Neuronal stem cell (in vitro differentiated cells): ENCODE results near the gene POU4F1.
A peak's percentile ranks its signal among the peaks of the same experiment; 100 is the strongest.

ENCODE experiments used
- DNase-seq: peaks from one replicate; pipeline ENCODE4 v3.0.0-alpha.2; 2013; ENCODE audit warnings: low spot score
- H2AFZ ChIP-seq: one replicate; pipeline ENCODE4 v1.6.1; 2013; ENCODE audit warnings: mild to moderate bottlenecking, low read length, inconsistent platforms
- H2AK5ac ChIP-seq: 2 replicates; pipeline ENCODE4 v1.6.1; 2013; ENCODE audit warnings: low read depth, mild to moderate bottlenecking, inconsistent platforms, low read length, moderate library complexity, mixed read lengths
- H2BK120ac ChIP-seq: 2 replicates; pipeline ENCODE4 v1.6.1; 2013; ENCODE audit warnings: low read depth, mild to moderate bottlenecking, inconsistent platforms, low read length, moderate library complexity, mixed read lengths
- H2BK12ac ChIP-seq: one replicate; pipeline ENCODE4 v1.6.1; 2013; ENCODE audit warnings: low read length, inconsistent platforms
- H2BK15ac ChIP-seq: 2 replicates; pipeline ENCODE4 v1.6.1; 2013; ENCODE audit warnings: mild to moderate bottlenecking, low read length, inconsistent platforms, mixed read lengths
- H2BK5ac ChIP-seq: one replicate; pipeline ENCODE4 v1.6.1; 2013; ENCODE audit warnings: inconsistent platforms, mild to moderate bottlenecking, low read length, moderate library complexity
- H3K14ac ChIP-seq: one replicate; pipeline ENCODE4 v1.6.1; 2013; ENCODE audit warnings: low read length, inconsistent platforms
- H3K18ac ChIP-seq: 2 replicates; pipeline ENCODE4 v1.6.1; 2013; ENCODE audit warnings: low read length, inconsistent platforms
- H3K23ac ChIP-seq: 2 replicates; pipeline ENCODE4 v1.6.1; 2013; ENCODE audit warnings: low read depth, mild to moderate bottlenecking, mixed read lengths, low read length, inconsistent platforms; ENCODE audit not compliant: poor library complexity
- H3K27ac ChIP-seq: replicated peaks from 3 replicates; pipeline ENCODE4 v1.5.1; 2013; ENCODE audit warnings: low read length, inconsistent platforms
- H3K27me3 ChIP-seq, 3 experiments: 2 replicates each; pipeline ENCODE4 v1.6.1; 2013; ENCODE audit warnings: low read length in 3 of 3, mild to moderate bottlenecking in 2 of 3, inconsistent platforms in 1 of 3, low read depth in 1 of 3, mixed read lengths in 1 of 3, moderate library complexity in 1 of 3; ENCODE audit not compliant: control insufficient read depth in 3 of 3, insufficient read depth in 3 of 3
- H3K36me3 ChIP-seq, 2 donors: replicated peaks in 1 of 2; 2 replicates each; pipeline ENCODE4 v1.6.1; 2013; ENCODE audit warnings: low read length in 2 of 2; ENCODE audit not compliant: control insufficient read depth in 2 of 2, insufficient read depth in 2 of 2
- H3K4ac ChIP-seq: 2 replicates; pipeline ENCODE4 v1.6.1; 2013; ENCODE audit warnings: inconsistent platforms, mild to moderate bottlenecking, low read length, moderate library complexity
- H3K4me1 ChIP-seq, 2 donors: 1 replicate in 1 of 2; 2 replicates in 1 of 2; pipeline ENCODE4 v1.6.1; 2013; ENCODE audit warnings: low read length in 2 of 2, low read depth in 1 of 2; ENCODE audit not compliant: control insufficient read depth in 2 of 2, insufficient read depth in 1 of 2
- H3K4me2 ChIP-seq: one replicate; pipeline ENCODE4 v1.6.1; 2013; ENCODE audit warnings: mild to moderate bottlenecking, low read length, inconsistent platforms; ENCODE audit not compliant: insufficient read depth, poor library complexity, severe bottlenecking
- H3K4me3 ChIP-seq, 2 donors: 2 replicates each; pipeline ENCODE4 v1.5.1; 2013; ENCODE audit warnings: low read length in 2 of 2, mild to moderate bottlenecking in 2 of 2, inconsistent platforms in 1 of 2, moderate library complexity in 1 of 2
- H3K79me1 ChIP-seq: one replicate; pipeline ENCODE4 v1.6.1; 2013; ENCODE audit warnings: low read depth, mild to moderate bottlenecking, inconsistent platforms, low read length, moderate library complexity
- H3K9ac ChIP-seq: one replicate; pipeline ENCODE4 v1.6.1; 2013; ENCODE audit warnings: mild to moderate bottlenecking, low read depth, low read length, inconsistent platforms; ENCODE audit not compliant: poor library complexity
- H3K9me3 ChIP-seq, 2 donors: replicated peaks in 1 of 2; 2 replicates each; pipeline versions ENCODE3 to v1.6.1; 2013; ENCODE audit warnings: low read length in 2 of 2, mild to moderate bottlenecking in 2 of 2, inconsistent platforms in 1 of 2, low read depth in 1 of 2, mixed read lengths in 1 of 2, moderate library complexity in 1 of 2; ENCODE audit not compliant: control insufficient read depth in 2 of 2, insufficient read depth in 1 of 2
- H4K8ac ChIP-seq: one replicate; pipeline ENCODE4 v1.6.1; 2013; ENCODE audit warnings: low read depth, mild to moderate bottlenecking, inconsistent platforms, low read length, moderate library complexity
- H4K91ac ChIP-seq: one replicate; pipeline ENCODE4 v1.6.1; 2013; ENCODE audit warnings: low read length, low read depth, mild to moderate bottlenecking, inconsistent platforms; ENCODE audit not compliant: poor library complexity
- WGBS, 2 donors: extraction: QIAGEN DNeasy Blood & Tissue Kit; methylation state at CpG; one replicate each; pipeline ENCODE4 v1.1.7; 2013; ENCODE audit warnings: missing lambda C conversion rate in 2 of 2, mixed read lengths in 1 of 2; ENCODE audit not compliant: insufficient read length in 2 of 2, insufficient replicate concordance in 1 of 2; ENCODE audit errors: extremely low coverage in 2 of 2; 5-methylcytosine and 5-hydroxymethylcytosine counted together

POU4F1 gene

DNA sequence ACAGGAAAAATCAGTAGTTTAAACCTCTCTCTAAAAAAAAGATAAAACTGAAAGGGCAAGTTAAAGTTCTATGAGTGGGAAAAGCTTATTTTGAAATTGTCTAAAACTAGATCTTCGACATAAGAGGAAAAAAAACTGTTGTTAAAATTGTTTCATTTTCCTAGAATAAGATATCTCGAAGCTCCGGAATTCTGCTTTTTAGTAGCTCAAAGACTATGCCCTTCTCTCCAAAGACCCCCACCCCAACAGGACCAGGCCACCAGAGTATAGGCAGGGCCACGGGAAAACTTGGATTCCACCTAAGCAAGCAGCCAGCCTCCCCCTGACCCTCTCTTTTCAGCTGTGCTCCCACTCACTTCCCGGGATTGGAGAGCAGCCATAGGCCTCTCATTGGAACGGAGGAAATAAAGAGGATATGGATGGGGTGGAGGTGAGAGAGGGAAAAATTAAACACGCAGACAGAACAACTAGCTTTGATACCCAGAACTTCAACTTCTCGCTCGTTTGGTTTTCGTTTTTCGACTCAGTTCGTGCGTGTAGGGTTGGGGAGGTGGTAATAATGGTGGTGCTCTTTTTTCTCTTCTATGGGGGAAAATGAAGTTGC, 3.0 kb downstream of the POU4F1 start:
- H4K91ac ChIP-seq, result no peak overlapping the region
- no peak overlapping the region for H3K27ac ChIP-seq
- H3K27me3 ChIP-seq, result peaks cover 54 to 96% (median 88%) of the 10 kb centered on the region in 3 experiments
- H3K23ac ChIP-seq, result no peak overlapping the region
- H2BK15ac ChIP-seq, result no peak overlapping the region
- no peak overlapping the region for H2AK5ac ChIP-seq
- peaks cover 0 to 2% of the 10 kb centered on the region in 2 donors for H3K9me3 ChIP-seq
- H2BK12ac ChIP-seq, result no peak overlapping the region
- H3K18ac ChIP-seq, result no peak overlapping the region
- H2BK120ac ChIP-seq, result no peak overlapping the region
- no peak overlapping the region for H3K14ac ChIP-seq
- peaks cover 2% of the 10 kb centered on the region for H3K79me1 ChIP-seq
- H3K4me1 ChIP-seq, result peaks cover 9 to 10% of the 10 kb centered on the region in 2 donors
- WGBS, 2 donors, result no CpG with 5 or more reads among the region's 13 CpGs
- H4K8ac ChIP-seq, result no peak overlapping the region
- no peak overlapping the region for H3K4me2 ChIP-seq
- no peaks in the 10 kb centered on the region for H3K36me3 ChIP-seq
- H3K4me3 ChIP-seq, result no peak overlapping the region
- no peak overlapping the region for H2BK5ac ChIP-seq
- DNase-seq, result peak; percentile 29
- H3K9ac ChIP-seq, result no peak overlapping the region
- H2AFZ ChIP-seq, result no peak overlapping the region
- H3K4ac ChIP-seq, result no peak overlapping the region

DNA sequence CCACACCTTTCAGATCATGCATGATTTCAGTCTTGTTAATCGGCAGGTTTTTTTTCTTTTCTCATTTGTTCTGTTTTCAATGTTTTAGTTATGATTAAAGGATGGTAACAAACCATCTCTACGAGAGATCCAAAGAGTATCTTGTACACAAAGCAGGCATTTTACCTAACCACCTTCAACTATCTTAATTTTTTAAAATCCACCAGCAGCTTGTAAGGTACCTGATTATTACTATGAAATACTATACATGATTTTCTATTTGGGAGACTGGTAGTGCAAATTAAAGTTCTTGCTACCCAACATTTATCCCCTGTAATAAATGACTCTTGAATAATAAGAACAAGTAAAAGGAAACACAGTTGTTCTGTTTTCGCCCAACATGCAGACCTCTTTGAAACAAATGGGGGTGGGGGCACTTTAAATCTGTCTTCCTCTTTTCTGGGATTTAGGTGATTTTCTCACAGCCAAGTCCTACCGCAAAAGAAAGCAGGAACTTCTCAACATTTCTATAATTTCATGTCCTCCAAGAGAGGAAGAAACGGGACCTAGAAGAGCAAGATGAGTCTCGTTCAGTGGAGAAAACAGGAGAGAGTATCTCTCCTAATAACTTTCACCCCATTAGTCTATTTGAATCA, 3.6 kb downstream of the POU4F1 start:
- Histone ChIP-seq H2AK5ac (no peak overlapping the region), H3K4me1 (peaks cover 9 to 10% of the 10 kb centered on the region in 2 donors), H3K27me3 (peaks cover 51 to 96% (median 88%) of the 10 kb centered on the region in 3 experiments), H3K4ac (no peak overlapping the region), H3K9me3 (peaks cover 0 to 2% of the 10 kb centered on the region in 2 donors), H3K27ac (no peak overlapping the region), H3K23ac (no peak overlapping the region), H2BK5ac (no peak overlapping the region), H4K91ac (no peak overlapping the region), H2BK120ac (no peak overlapping the region), H3K4me3 (no peak overlapping the region), H3K18ac (no peak overlapping the region), H3K4me2 (no peak overlapping the region), H2BK12ac (no peak overlapping the region), H3K36me3 (no peaks in the 10 kb centered on the region), H2BK15ac (no peak overlapping the region), H2AFZ (no peak overlapping the region), H3K79me1 (peaks cover 2% of the 10 kb centered on the region), H3K9ac (no peak overlapping the region), H3K14ac (no peak overlapping the region), H4K8ac (no peak overlapping the region)
- WGBS, 2 donors, result no CpG with 5 or more reads among the region's 6 CpGs
- DNase-seq, result peak; percentile 24

DNA sequence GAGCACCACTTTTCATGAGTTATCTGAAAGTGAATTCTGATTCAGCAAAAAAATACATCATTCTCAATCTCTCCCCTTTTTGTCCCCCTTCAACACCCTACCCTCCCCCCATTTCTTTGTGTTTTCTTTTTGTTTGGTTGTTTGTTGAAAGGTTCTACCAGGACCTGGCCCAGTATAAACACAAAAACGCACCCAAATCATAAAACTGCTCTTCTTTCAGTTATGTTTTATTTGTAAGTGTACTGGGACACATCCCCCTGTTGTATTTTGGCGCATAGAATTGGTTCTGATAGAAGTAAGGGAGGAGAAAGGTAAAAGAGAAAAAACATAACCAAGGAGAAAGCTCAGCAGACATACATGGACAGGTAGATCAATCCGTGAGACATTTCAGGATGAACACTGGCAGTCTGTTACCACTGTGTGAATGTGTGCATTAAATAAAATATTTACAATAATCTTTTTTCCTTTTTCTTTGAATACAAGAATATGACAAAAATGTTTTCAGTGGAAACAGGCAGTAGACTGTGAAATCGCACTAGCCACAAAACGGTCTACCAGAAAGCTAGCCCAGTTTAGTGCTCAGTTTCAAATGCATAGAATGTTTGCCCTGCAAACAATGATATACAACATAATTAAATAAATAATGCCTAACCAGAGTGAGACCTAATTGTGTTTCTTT, 4.2 kb downstream of the POU4F1 start:
- Histone ChIP-seq H3K36me3 (no peaks in the 10 kb centered on the region), H3K4me1 (peaks cover 11 to 12% of the 10 kb centered on the region in 2 donors), H4K91ac (no peak overlapping the region), H3K14ac (no peak overlapping the region), H3K27ac (no peak overlapping the region), H3K4ac (no peak overlapping the region), H2AFZ (no peak overlapping the region), H2AK5ac (no peak overlapping the region), H3K9ac (no peak overlapping the region), H3K18ac (no peak overlapping the region), H2BK12ac (no peak overlapping the region), H3K4me3 (no peak overlapping the region), H3K9me3 (peaks cover 0 to 2% of the 10 kb centered on the region in 2 donors), H3K4me2 (no peak overlapping the region), H3K23ac (no peak overlapping the region), H2BK15ac (no peak overlapping the region), H2BK5ac (no peak overlapping the region), H3K27me3 (peaks cover 52 to 96% (median 89%) of the 10 kb centered on the region in 3 experiments), H4K8ac (no peak overlapping the region), H3K79me1 (peaks cover 2% of the 10 kb centered on the region), H2BK120ac (no peak overlapping the region)
- DNase-seq, result peak; percentile 26
- WGBS, 2 donors, result no CpG with 5 or more reads among the region's 5 CpGs

DNA sequence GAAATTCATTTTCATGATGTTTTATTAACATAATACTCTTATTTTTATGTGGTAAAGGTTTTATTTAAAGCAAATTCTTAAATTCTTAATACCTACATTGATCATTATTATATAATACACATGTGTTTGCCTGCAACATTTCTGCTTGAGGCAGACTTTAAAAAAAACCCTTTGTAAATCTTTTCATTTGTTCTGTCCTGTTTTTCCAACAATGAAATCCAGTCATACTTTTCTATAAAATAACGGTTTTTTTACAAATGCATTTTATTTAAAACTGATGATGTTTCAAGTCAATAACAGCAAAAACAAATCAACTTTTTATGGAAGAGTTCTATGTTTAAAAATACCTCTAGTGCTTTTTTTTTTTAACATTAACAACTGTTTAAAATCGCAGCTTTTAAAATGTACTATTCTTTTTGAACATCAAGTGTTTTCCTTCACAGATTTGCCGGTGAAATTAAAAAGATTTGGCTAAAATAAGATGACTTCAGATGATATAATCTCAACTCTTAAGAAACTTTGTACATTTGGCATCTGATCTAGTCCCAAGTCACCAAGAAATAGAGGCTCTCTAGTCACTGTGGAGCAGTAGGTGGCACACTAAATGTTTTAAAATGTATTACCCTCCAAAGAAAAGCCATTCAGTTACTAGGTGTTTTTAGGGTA, 5.1 kb downstream of the POU4F1 start:
- Histone ChIP-seq H2AFZ (no peak overlapping the region), H3K18ac (no peak overlapping the region), H3K27ac (no peak overlapping the region), H2BK12ac (no peak overlapping the region), H3K4me3 (no peak overlapping the region), H4K8ac (no peak overlapping the region), H2AK5ac (no peak overlapping the region), H3K79me1 (peaks cover 2% of the 10 kb centered on the region), H3K36me3 (no peaks in the 10 kb centered on the region), H3K4me2 (no peak overlapping the region), H3K14ac (no peak overlapping the region), H3K9me3 (peaks cover 0 to 2% of the 10 kb centered on the region in 2 donors), H3K23ac (no peak overlapping the region), H3K4me1 (peaks cover 9 to 11% of the 10 kb centered on the region in 2 donors), H2BK15ac (no peak overlapping the region), H2BK5ac (no peak overlapping the region), H3K27me3 (peaks cover 47 to 96% (median 89%) of the 10 kb centered on the region in 3 experiments), H3K4ac (no peak overlapping the region), H4K91ac (no peak overlapping the region), H2BK120ac (no peak overlapping the region), H3K9ac (no peak overlapping the region)
- no peak for DNase-seq
- no CpG with 5 or more reads among the region's 3 CpGs for whole genome bisulfite sequencing, 2 donors
